Measurements from ENCODE around the gene CEP164.

DNA sequence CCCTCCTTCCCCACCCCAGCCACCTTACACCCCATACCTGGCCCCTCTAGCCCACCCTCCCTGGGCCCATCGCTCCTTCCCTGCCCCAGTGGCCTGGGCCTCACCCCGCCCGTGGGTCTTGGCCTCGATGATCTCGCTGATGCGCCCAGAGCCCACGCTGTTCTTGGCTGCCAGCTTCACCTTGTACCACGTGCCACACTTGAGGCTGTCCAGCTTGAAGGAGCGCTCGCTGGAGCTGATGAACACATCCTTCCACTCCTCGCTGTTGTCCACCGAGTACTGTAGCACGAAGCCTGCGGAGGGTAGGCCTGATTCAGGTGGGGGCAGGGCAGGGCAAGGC lies 110.1 kb downstream of the CEP164 start:
- TF ChIP-seq, protein P1, sequence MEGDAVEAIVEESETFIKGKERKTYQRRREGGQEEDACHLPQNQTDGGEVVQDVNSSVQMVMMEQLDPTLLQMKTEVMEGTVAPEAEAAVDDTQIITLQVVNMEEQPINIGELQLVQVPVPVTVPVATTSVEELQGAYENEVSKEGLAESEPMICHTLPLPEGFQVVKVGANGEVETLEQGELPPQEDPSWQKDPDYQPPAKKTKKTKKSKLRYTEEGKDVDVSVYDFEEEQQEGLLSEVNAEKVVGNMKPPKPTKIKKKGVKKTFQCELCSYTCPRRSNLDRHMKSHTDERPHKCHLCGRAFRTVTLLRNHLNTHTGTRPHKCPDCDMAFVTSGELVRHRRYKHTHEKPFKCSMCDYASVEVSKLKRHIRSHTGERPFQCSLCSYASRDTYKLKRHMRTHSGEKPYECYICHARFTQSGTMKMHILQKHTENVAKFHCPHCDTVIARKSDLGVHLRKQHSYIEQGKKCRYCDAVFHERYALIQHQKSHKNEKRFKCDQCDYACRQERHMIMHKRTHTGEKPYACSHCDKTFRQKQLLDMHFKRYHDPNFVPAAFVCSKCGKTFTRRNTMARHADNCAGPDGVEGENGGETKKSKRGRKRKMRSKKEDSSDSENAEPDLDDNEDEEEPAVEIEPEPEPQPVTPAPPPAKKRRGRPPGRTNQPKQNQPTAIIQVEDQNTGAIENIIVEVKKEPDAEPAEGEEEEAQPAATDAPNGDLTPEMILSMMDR (conservative IDR thresholded peaks at IDR 0.05; ENCODE audit: low read depth in 2 of 2), result no peak
- TF ChIP-seq CREB1 (CRISPR knock-in tag; IDR thresholded peaks at IDR 0.05; ENCODE audit: low read depth) (no peak), EZH2phosphoT487 (IDR thresholded peaks at IDR 0.05; ENCODE audit: unreplicated experiment) (no peak), ZNF114 (CRISPR knock-in tag; IDR thresholded peaks at IDR 0.05) (no peak)
